ENCODE measurements around the gene TCF7.

The TCF7 gene

DNA sequence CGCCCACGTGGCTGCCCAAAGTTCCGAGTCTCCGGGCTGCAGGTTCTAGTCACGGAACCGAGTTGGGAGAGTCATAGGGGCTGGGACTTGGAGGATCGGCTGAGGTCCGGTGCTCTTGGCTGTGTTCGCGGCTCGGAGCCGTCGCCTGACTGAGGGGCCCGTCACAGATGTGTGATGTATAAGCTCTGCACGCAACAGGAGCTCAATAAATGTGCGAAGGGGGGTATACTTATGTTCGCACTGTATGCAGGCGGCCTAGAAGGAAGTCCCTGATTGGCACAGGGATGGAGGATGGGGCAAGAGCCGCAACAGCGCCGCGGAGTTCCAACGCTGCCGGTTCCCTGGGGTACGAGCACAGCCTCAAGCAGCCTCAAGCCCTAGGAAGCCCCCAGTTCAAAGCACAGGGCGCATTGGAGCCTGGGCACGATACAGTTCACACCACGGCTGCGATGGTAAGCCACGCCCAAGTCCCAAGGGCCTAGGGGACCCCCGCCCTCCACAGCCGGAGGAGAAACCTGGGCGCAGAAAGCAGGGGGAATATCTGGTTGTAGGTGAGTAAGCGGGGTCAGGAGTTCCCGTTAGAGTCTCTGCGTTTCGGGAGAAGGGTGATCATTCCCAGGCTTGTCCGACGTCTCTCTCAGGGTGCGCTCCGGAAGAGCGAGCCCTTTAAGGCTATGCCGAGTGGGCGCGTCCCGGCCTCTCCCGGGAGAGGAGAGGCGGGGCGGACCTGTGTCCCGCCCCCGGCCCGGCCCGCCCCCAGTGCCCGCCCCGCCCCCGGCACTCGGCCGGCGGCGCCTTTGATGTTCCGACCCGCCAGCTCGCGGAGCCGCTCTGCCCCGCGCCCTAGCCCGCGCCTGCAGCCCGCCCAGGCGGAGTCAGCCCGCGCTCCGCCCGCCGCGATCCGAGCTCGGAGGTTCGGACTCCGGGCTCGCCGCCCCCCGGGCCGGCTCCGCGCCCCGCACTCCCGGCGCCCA lies at the start of gene TCF7:
Gene TCF7, plus strand, starts transcription at position 780 of the 974 bp plus-strand sequence. CDS start 226 bp downstream, outside the sequence.
- DNase-seq (ENCODE audit: low spot score), result peak; percentile 96

DNA sequence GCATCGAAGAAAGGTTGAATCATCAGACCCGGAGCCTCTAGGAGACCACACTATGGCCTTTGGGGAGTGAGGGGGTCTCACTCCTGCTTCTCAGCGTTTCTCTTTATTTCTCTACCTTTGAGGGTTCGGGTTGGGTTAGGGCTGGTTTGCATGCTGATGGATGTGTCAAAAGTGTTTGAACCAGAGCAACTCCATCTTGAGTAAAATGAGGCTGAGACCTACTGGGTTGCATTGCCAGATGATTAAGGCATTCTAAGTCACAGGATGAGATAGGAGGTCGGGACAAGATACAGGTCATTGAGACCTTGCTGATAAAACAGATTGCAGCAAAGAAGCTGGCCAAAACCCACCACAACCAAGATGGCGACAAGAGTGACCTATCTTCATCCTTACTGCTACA lies 44.9 kb upstream of the TCF7 start:
- peak; percentile 8 for DNase-seq (ENCODE audit: low spot score)

DNA sequence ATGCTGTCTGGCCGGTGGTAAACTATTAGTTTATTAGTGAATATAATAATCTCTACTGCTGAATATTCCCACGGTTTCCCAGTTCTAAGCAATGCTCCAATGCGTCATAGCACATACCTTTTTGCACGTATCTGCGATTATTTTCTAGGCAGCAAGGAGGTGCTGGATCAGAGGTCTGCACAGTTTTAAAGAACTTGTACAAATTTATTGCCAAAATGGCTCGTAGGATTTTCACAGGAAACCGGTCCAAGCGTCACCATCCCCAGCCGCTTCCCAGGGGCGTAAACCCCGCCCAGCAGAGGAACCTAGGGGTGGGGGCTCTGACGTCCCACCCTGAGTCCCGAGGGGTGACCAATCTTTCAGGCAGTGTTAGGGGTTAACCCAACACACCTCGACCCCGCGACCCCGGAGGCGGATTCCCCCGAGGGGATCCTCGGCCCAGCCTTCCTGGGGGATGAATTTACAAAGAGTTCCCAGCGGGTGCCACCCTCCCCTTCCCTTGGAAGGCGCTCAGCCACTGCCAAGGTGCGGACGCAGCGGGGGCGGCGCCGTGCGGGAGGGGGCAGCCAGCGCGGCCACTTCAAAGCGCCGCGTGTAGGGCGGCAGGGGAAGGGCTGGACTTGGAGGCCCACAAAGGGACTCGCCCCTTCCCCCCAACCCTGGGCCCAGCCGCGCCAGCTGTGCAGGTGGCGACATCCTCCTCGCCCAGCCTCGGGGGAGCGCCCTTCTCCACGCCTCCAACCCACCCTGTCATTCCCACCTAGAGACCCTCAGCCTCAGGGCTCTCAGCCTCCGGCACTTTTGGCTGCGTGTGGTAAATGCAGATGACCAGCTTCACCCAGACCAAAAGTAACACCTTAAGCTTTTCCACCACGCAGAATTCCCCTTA lies 43.5 kb upstream of the TCF7 start:
- peak; percentile 26 for DNase-seq (ENCODE audit: low spot score)

DNA sequence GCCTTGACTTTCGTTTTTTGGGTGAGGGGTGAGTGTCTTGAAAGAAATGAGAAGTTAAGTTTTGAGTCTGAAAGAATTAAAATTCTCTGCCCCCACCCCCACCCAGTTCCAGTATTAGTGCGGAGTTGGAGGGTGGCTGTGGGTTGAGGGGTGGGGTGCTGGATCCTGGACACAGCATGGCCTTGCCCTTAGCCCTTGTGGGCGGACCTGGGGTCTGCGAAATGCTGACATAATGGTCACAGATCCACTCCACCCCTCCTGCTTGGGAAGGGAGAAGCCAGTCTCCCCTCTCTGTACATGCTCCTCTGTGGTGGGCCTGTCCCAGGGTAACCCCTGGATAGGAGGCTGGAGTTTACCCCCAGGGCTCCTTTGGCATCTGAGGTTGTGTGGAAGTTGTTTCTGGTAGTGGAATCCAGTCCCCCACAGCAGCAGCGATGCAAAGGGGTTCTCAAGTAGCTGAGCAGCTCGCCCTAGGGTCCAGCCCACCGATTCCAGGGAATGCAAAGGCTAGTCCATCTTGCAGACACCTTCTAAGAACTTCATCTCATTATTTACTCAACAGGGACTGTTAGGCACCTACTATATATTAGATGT lies 42.8 kb upstream of the TCF7 start:
- DNase-seq (ENCODE audit: low spot score), result peak; percentile 3

DNA sequence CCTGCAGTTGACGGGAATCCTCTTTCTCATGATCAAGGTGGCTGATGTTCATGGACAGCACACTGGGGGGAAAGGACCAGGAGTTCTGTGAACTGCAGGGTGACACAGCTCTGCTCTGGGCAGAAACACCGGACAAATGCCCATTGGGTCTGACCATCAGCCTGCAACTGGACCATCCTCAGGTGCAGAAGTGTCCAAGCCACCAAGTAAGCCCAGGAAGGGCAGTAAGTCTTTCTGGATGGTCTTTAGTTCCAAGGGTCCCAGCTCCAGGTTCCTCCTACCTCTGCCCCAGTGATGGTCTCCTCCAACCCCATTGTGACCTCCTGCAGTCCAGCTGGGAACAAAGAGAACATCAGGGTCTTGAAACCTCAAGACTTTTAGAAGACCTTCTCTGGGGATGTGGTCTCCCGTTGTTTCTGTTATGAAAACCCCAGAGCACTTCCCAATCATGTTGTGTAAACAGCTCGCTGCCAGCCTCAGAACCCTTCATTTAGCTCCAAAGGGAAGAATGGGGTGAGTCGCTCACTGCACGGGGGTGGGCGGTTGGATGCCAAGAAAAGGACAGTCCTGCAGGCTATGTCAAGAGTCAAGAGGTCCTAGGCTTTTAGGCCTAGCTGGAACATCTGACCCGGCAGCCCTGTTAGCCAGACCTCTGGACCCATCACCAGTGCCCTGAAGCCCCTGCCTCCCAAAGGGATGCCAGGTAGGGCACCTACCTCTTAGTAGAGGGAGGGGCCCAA lies 41.8 kb upstream of the TCF7 start:
- no peak for DNase-seq (ENCODE audit: low spot score)

GRCh38 chr5:134073404-134073803 lies 41.1 kb upstream of the TCF7 start:
- DNase-seq (ENCODE audit: low spot score), result no peak

DNA sequence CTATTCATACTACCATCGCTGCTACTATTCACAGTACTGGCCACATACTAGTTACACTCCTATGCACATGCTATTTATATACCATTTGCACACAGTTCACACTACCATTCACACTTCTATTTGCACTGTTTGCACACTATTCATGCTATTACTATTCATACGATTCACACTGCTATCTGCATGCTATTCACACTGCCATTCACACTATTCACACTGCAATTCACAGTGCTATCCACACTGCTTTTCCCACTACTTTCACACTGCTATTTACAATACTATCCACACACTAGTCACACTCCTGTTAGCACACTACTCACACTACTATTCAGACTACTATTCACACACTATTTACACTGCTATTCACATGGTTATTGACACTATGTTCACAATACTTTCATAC lies 39.4 kb upstream of the TCF7 start:
- DNase-seq (ENCODE audit: low spot score), result no peak

GRCh38 chr5:134077926-134078580 lies 36.4 kb upstream of the TCF7 start:
- DNase-seq (ENCODE audit: low spot score), result peak; percentile 20

DNA sequence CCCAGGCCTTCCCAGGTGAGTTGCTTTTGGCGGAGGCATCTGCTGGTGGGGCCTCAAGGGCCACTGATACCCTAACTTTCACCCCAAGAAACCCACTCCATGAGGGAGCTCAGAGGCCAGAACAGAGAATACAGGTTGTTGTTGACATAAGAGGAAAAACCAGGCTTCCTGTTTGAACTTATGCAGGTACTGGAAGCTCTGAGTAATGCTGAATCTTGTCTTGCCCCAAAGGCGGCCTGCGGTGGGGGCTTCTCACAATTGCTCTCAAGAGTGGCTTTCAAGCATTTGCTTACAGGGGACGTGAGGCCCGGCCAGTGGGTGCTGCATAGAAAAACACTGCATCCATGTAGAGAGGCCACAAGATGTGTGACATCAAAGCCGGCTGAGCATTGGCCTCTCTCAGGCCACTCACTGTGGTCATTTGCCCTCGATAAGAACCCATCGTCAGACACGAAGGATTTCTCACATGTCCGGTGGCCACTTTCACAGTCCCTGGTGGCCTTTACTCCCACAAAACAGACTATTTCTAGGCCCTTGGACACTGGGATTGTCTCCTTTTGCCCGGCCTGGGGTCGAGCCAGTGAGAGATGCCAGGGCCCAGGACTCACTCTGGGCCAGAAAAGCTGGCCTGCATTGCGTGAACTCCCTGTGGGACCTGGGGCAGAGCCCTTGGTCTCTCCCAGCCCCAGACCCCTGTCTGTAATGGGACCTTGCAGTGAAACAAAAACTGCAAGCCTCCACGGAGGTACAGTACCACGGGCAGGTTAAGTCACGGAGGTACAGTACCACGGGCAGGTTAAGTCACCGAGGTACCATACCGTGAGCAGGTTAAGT lies 34.5 kb upstream of the TCF7 start:
- DNase-seq (ENCODE audit: low spot score), result peak; percentile 18

- no peak for DNase-seq (ENCODE audit: low spot score)
Observed at GRCh38 chr5:134082264-134082992, 32.1 kb upstream of the TCF7 start.

- no peak for DNase-seq (ENCODE audit: low spot score)
Observed at GRCh38 chr5:134083517-134083916, 31.0 kb upstream of the TCF7 start.

GRCh38 chr5:134084022-134084565 lies 30.4 kb upstream of the TCF7 start:
- no peak for DNase-seq (ENCODE audit: low spot score)

- no peak for DNase-seq (ENCODE audit: low spot score)
Observed at GRCh38 chr5:134084570-134084969, 29.9 kb upstream of the TCF7 start.

DNA sequence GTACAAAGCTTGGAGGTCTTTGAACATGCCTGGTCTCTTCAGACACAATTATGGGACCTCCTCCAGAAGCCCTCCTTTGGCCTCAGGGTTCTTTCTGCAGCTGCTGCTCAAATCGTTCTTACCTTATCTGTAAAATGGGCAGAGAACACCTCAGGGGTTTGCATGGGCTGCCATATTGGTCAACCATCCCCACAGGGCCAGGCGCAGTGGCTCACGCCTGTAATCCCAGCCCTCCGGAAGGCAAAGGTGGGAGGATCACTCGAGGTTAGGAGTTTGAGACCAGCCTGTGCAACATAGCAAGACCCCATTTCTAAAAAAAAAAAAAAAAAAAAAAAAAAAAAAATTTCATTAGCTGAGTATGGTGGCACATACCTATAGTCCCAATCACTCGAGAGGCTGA lies 29.1 kb upstream of the TCF7 start:
- no peak for DNase-seq (ENCODE audit: low spot score)

- no peak for DNase-seq (ENCODE audit: low spot score)
Observed at GRCh38 chr5:134086225-134086942, 28.1 kb upstream of the TCF7 start.

DNA sequence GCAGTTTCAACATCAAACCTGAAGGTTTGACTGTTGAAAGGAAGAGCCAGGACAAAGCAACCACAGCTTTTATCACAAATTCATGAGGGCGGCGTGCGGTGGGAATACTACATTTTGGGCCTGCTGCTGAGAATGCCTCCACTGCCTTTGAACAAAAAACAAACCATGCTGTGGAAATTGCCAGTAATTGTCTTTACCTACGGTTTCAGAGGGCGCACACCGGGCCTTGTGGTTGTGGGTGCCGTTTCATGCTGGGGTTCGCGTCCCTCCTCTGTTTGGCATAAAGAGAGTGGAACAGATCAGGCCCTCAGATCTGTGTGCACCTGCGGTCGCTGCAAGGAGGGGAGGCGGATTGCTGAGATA lies 27.6 kb upstream of the TCF7 start:
- DNase-seq (ENCODE audit: low spot score), result no peak

- DNase-seq (ENCODE audit: low spot score), result no peak
Observed at GRCh38 chr5:134088291-134088690, 26.2 kb upstream of the TCF7 start.

DNA sequence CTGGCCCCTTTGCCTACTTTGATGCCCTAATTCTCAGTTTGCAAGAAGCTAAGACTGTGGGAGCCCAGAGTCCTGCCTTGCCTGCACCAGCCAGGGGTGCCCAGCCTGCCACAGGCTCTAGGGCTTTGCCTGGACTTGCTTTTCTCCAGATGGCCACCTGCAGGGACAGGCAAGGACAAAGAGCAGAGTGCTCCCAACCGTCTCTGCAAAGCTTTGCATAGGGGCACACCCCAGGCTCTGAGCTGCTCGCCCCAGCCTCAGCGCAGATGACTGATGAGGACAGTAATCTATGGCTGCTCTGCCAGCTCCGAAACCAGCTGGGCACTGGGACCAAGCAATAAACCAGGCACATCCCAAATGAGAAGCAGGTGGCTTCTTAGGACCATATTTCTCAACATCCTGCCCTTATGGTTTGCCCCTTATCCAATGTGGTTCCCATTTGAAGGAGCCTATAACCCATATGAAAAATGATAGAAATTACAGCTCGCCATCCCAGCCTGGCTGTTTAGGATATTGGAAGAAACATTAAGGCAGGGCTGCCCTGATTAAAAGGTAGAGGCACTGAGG lies 25.4 kb upstream of the TCF7 start:
- no peak for DNase-seq (ENCODE audit: low spot score)
